H1 (cell line): ENCODE data around the gene PLAA. TPM values are rescaled to one million over a fixed set of nuclear protein-coding genes. Genes with fewer than 3 reads are reported as not detected.

ENCODE experiments used
- polyA plus RNA-seq, 7 experiments: library from polyadenylated mRNA; depleted of rRNA in 3 of 7; stranded (reverse) in 5 of 7; unstranded in 2 of 7; fragments of >200 nt in 5 of 7; fragments of 200-250 nt in 2 of 7; gene quantifications; 1 replicate in 5 of 7; 2 replicates in 1 of 7; 4 replicates in 1 of 7; pipeline versions ENCODE4 v1.2.1 to v1.2.3, GENCODE V29; 2011 to 2013; ENCODE audit warnings: missing spikeins in 2 of 7, mixed read lengths in 2 of 7
- small RNA-seq: library from polyadenylated mRNA; stranded (forward); fragments of <200 nt; extraction: miRNeasy Mini kit (QIAGEN cat#:217004); gene quantifications from one replicate; pipeline ENCODE3, GENCODE V24; 2013; ENCODE audit not compliant: insufficient read depth
- total RNA-seq: library from RNA; stranded (reverse); fragmentation: NEBNext Ultra II Directional; extraction: Animal tissue kit (Norgen Biotek cat#: 25700); gene quantifications from 2 replicates; pipeline ENCODE4 v1.2.1, GENCODE V29; 2021

The PLAA gene
- total and polyA plus RNA-seq, 2 of the 8 experiments (the other 6 are each of a cell fraction or from before 2014, with no cell fraction given), result 19.2 to 64.2 TPM

Small RNA genes lying within 50 kb of the gene (small RNA-seq; reads per million reads assigned to genes)
- not detected for gene RN7SL100P

Other genes starting within 250 kb of the PLAA start
- gene CAAP1, start 54.4 kb downstream of the PLAA start, total RNA-seq, result 34.1 and 36.7 TPM in 2 replicates
- gene CAAP1, start 54.4 kb downstream of the PLAA start, polyA plus RNA-seq (2011; rRNA removed), result 9.5 and 13.8 TPM in 2 replicates
- gene IFT74, start 9.2 kb upstream of the PLAA start, total RNA-seq, result 17.2 and 17.8 TPM in 2 replicates
- gene IFT74, start 9.2 kb upstream of the PLAA start, polyA plus RNA-seq (2011; rRNA removed), result 4.1 and 4.4 TPM in 2 replicates
- gene LRRC19, start 58.4 kb upstream of the PLAA start, total RNA-seq, result not detected in 2 replicates
- gene LRRC19, start 58.4 kb upstream of the PLAA start, polyA plus RNA-seq (2011; rRNA removed), result not detected in 2 replicates
- 33.2 and 35.8 TPM in 2 replicates for gene TEK, start 162.0 kb upstream of the PLAA start, total RNA-seq
- 7.0 and 11.0 TPM in 2 replicates for gene TEK, start 162.0 kb upstream of the PLAA start, polyA plus RNA-seq (2011; rRNA removed)